Hepatic stellate cell (primary cell): Measurements from ENCODE around the gene RFX7.

Source experiments
- DNase-seq: peaks from one replicate; pipeline ENCODE4 v3.0.0; 2011; ENCODE audit warnings: low spot score

Gene RFX7

DNA sequence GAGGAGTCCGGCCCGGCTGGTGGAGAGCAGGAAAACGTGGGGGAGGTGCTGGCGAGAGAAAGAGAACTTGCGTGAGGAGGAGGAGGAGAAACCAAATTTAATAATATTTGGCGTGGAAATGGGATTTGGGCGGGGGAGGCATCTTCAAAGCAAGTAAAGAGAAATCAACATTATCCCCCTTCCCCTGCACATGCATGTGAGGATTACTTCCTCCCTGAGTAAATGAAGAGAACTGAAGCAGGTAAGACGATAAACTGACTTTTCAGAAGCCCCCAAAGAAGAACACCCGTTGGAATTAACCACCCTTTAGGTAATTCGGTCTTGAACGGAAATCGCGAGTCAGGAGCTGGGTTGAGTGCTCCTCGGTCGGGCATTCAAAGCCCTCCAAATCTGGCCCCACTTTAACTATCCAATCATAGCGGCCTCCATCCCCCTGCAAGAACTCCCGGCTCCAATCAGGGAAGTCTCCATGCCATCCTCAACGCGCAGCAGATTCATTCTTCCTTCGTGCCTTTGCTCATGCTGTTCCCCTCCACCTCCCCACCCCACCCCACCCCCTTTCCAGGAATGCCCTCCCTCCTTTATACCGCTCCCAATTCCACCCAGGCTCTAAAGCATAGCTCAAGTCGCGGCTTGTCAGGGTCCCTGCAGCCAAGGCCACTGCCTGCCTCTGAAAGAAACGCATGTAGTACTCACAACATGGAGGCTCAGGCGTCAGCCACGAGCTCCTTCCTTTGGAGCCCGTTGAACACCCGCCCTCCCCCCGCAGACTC, 545 bp upstream of the RFX7 start:
- peak; percentile 74 for DNase-seq

DNA sequence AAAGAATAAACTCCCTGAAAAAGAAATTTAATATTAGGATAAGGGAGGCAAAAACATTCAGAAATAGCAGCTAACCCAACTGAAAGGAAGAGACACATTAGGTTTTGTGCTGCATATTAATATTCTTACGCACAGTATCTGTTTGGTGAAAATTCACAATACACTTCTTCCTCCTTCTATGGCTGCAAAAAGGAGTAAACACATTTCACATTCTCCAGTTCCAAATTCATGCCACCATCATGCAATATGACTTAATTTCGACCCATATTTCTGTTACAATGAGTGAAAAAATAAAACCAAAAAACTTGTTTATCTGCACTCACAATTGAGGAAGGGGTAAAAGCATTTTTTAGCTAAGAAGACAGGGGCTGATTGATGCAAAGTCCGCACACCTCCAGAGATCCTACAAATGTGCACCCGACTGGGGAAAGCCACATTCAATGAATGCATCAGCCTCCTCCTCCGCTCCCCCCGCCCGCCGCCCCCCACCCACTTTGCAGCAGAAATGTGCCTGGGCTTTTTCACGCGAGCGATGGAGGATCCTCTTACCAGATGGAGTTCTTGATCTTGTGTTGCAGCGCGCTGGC, 1.0 kb downstream of the RFX7 start:
- DNase-seq: no peak

DNA sequence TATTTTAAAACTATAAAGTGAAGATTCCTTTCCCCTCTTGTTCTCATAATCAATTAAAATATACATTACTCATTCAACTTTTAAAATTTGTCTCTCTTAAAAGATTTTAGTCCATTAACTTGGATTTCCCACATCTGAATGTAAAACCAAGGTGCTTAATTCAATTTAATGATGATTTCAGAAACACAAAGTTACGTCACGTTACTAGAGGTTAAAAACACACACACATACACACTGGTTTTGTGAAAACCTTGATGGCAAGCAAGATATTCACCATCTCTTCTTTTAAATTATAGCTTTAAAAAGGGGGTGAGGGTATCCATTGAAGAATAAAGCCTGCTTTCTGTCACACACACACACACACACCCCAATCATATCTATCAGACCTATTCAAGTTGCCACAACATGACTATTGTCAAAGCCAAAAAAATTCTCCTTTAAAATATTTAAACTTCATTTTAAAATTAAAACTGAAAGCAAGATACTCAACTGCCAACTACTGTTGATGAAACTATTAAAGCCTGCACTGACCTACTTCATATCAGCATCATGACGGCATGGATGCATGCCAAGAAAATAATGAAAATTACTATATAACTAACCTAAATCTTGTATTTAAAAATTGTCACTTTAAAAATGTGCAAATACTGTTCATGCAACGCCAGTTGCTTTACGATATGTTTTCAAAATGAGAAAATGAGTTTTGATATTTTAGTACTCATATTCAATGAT, 2.1 kb downstream of the RFX7 start:
- no peak for DNase-seq

DNA sequence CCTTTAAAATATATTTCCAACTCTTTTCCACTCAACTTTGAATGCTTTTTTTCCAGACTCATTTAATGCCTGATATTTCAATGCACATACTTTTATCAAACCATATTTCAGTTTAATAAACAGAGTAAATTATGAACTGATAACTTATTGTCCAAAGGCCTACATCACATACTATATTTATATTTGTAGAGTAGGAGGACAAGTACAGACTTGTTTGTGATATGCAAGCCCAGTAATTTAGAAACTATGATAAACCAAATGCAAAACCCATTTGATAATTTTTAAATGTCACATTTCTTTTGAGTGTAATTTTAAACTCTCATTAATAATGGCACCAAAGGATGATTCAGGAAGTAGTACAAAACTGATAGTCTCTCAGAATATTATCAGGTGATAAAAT, 3.3 kb downstream of the RFX7 start:
- no peak for DNase-seq

DNA sequence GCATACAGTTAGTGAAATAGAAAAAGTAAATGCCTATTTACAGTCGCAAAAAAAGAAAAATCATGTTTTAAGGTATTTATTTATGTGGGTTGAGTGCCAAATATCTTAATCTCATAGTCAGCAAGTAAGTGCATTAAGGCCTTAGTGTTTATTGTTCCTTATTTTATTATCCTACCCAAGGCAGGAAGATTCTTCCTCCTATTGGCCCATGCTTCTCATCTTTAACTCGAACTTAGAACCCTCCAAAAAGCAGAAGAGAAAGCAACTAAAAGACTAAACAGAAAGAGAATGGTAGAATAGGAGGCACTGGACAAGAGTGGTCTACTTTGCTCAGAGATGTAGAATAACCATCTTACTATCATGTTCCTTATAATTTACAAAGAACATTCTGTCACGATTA, 7.5 kb downstream of the RFX7 start:
- DNase-seq: no peak

DNA sequence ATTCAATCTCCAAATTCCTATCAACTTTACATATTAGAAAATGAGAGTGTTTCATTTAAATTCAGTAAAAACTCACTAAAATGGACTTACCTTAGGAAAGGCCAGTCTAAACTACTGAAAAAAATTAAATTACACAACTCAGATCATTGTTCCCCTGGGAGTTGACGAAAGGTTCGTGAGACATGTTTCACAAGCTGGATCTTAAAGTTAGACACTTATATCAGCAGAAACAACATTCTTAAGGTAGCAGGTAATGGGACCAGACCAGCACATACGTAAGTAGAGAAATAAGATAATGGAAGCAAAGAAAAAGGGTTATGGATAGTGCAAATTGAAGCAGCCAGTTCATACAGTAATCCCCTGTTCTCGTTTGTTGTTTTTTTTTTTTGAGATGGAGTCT, 8.9 kb downstream of the RFX7 start:
- DNase-seq: no peak

DNA sequence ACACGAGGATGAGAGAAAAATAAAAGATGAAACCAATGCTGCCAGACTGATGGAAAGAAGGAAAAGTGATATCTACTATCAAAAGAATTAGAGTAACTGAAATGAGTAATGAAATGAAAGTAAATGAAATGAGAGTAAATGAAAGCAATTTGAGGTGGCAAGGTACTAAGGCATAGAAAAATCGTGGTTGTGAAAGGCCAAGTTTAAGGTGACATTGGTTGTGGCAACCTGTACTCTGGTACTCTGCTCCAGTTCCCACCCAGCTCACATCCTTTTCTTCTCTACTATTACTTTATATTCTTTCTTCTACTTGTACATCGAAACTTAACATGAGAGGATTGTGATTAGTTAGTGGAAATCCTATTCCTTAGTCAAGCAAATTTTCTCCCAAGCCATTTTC, 10.1 kb downstream of the RFX7 start:
- DNase-seq: no peak

DNA sequence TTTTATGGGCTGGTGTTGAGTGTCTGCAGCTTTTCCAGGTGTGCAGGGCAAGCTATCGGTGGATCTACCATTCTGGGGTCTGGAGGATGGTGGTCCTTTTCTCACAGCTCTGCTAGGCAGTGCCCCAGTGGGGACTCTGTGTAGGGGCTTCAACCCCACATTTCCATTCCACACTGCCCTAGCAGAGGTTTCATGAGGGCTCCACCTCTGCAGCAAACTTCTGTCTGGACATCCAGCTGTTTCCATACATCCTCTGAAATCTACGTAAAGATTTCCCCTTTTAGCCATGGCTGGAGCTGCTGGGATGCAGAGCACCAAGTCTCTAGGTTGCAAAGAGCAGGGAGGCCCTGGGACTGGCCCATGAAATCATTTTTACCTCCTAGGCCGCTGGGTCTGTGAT, 11.6 kb downstream of the RFX7 start:
- no peak for DNase-seq

DNA sequence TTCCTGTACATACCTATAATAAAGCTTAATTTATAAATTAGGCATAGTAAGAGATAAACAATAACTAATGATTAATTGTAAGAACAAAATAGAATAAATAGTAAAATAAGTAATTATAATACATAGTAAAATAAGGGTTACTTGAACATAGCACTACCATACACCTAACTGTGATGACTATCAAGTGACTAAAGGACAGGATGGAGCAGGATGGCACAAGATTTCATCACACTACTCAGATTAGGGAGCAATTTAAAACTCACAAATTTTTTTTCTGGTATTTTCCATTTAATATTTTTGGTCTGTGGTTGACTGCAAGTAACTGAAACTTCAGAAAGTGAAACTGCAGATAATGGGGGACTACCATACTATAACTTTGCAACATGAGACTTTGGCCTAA, 14.8 kb downstream of the RFX7 start:
- no peak for DNase-seq

DNA sequence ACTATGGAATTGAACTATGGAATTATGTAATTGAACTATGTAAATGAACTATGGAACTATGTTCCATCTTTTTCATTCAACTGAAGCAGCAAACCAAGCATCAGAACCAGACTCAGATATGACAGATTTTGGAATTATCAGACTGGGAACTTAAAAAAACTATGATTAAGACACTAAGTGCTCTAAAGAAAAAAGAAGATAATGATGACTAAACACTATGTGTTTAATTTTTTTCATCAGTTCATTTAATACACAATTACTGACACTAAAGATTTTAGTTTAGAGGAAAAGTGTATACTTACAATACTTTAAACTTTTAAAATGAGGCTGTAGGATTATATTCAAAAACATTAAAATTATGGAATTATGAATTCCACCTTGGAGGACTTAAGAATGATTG, 15.3 kb downstream of the RFX7 start:
- DNase-seq: no peak

DNA sequence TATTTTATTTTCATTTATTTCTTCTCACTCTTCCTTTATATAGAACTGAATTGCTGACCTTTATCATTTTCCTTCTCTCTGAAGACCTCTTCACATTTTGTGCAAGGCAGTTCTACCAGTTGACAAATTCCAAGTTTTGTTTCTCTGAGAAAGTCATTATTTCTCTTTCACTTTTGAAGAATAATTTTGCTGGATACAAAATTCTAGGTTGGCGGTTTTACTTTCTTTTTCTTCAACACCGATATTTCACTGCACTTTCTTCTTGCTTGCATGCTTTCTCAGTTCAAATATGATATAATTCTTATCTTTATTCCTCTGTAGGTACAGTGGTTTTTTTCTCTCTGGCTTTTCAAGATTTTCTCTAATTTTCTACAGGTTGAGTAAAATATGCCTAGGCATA, 15.9 kb downstream of the RFX7 start:
- DNase-seq: no peak

DNA sequence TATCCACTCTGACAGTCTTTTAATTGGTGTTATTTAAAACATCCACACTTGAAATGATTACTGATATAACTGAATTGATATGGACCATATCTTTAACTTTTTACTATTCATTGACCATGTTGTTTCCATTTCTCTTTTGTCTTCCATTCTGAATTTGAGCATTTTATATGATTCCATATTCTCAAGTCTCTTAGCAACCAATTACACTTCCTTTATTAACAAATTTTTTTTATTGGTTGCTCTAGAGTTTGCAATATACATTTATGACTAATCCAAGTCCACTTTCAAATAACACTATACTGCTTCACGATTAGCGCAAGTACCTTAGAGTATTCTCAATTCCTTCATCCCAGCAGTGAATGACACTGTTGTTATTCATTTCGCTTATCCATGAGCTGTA, 16.4 kb downstream of the RFX7 start:
- no peak for DNase-seq

DNA sequence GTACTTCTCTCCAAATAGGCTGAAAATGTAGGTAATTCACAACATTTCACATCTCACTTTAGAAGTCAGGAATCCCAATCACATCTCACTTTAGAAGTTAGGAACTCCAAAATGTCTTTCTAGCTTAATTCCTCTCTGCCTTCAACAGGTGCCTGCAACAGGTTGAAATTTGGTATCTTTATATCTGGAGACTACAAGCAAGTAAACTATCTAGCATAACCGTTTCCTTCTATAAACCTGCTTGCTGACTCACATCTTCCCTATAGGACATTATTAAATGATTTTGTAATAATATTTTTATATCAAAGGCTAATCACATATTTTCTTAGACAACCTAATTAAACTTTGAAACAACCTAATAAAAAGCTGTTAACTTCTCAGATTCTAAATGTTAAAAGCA, 18.2 kb downstream of the RFX7 start:
- DNase-seq: no peak

DNA sequence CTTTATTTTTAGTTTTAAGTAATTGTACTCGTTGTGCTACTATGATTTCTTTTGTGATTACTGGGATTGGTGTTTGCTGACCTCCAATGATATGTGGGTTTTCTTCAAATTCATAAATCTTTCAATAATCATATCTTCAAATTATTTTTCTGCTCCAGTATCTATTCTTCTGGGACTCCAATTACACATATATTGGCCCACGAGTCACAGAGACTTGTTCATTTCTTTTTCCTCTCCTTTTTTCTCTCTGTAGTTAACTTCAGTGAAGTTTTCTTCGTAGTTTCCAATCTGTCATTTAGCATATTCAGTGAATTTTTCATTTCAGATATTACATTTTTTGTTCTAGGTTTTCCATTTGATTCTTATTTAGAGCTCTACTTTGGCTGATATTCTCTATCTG, 21.4 kb downstream of the RFX7 start:
- no peak for DNase-seq

DNA sequence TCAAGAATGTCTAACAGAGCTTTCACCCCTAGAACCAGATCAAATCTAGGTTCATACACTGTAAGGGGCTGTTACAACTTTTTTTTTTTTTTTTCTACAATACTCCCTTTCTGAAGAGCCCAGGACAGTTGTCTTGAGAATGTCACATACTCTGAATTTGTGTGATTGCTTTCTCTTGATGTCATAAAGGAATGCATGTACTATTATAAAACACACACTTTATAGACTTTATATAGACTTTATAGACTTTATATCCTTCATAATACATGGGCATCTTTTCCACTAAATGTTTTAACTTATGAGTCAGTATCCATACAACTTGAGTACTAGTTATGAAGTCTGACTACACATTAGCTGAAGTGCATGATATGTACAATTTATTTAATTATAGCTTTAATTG, 26.3 kb downstream of the RFX7 start:
- no peak for DNase-seq

DNA sequence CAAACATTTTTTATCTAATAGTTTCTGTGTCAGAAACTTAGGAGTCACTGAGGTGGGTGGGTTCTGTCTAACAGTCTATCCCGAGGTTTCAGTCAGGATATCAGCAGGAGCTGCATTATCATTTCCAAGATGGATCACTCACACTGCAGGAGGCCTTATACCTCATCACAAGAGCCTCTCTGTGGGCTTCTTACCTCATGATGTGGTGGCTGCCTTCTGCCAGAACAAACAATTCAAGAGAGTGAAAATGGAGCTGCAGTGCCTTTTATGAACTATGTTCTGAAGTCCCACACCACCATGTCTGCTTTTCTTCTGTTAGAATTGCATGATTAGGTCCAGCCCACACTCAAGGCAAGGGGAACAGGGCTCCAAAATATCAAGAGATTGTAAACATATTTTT, 27.9 kb downstream of the RFX7 start:
- DNase-seq: no peak

DNA sequence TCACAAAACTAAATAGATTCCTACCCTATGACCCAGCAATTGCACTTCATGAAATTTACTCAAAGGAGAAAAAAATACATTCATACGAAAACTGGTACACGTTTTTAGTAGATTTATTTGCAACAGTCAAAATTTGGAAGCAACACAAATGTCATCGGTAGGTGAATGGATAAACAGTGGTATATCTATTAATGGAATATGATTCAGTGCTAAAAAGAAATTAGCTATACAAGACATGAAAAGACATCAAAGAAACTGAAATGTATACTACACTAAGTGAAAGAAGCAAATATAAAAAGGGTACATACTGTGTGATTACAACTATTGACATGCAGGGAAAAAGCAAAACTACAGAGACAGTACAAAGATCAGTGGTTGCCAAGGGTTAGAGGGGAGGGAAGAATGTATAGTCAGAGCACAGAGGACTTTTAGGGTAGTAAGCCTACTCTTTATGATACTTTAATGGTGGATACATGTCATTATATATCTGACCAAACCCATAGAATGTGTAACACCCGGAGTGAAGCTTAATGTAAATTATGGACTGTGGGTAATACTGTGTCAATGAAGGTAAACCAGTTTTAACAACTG, 31.6 kb downstream of the RFX7 start:
- no peak for DNase-seq

DNA sequence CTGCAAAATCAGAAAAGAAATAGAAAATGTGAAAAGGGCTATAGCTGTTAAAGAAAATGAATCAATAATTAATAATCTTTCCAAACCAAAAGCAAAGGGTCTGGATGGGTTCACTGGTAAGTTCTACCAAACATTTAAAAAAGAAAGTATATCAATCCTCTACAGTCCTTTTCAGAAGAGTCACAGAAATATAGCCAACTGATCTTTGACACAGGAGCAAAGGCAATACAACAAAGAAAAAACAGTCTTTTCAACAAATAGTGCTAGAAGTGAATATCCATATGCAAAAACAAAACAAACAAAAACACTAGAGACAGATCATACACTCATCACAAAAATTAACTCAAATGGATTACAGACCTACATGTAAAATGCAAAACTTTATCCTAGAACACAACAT, 32.6 kb downstream of the RFX7 start:
- DNase-seq: no peak

DNA sequence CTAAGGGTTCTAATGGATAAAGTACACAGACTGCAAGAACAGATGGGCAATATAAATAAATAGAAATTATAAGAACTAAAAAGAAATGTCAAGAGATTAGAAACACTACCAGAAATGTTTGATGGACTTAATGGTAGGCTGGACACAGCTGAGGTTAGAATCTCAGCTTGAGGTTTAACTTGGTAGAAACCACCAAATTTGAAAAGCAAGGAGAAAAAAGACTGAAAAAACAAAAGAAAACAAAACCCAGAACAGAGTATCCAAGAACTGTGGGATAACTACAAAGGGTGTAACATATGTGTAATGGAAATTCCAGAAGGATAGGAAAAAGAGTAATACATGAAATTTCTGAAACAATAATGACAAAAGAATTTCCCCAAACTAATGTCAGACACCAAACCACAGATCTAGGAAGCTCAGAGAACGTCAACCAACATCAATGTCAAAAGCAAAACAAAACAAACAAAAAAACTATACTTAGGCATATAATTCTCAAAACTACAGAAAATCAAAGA, 35.0 kb downstream of the RFX7 start:
- DNase-seq: no peak

DNA sequence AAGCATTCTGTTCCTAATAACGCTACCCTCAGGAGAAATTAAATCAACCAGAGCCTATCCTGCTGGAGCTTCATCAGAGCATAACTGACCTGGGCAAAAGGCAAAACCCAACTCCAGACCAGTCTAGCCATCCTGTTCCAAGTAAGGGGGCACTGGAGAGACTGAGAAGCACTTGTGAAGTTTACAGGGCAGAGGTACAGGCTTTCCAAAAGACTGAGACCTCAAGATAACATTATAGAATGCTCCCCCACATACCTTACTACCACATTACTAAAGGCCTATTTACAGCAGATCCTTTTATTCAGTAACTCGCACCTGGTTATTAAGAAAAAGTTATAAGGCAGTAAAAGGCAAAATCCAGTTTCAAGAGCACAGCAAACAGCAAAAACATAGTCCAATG, 35.5 kb downstream of the RFX7 start:
- no peak for DNase-seq

DNA sequence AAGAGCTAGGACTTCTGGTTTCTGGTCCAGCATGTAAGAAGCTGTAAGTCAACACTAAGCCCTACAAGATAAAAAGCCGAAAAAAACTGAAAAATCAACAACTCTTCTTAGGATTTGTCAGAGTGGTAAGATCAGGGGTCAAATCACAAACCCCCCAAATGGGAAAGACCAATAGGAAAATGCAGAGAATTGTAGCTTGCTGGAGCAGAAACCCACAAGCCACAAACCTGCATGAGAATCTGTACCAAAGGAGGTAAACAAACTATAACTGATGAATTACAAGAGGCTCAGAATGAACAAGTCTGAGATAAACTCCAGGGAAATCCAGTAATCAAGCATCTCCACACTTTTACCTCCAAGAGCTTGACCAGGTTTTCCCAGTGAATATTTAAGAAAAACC, 36.0 kb downstream of the RFX7 start:
- no peak for DNase-seq

DNA sequence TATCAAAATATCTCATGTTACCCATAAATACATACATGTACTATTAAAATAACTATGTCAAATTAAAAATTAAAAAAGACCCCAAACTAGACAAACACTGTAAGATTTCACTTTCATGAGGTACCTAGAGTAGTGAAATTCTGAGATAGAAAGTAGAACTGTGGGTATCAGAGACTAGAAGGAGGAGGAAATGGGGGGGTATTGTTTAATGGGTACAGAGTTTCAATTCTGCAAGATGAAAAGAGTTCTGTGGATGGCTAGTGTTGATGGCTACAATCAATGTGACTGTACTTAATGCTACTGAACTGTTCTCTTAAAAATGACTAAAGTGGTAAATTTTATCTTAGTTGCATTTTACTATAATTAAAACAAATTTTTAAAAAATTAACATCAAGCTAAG, 36.6 kb downstream of the RFX7 start:
- no peak for DNase-seq
